Endothelial cell of hepatic sinusoid (primary cell): Measurements from ENCODE around the gene TAF5.
"Not testable (repeated sequence)": the region's sequence is repeated elsewhere in the genome, so short reads cannot be mapped to it uniquely, and the experiment has no call there.

Source experiments
- in situ Hi-C: cut with HindIII; loops from 2 replicates; pipeline ENCODE4 v1.10.0; 2017; ENCODE audit warnings: low sequenced_read_pairs

The TAF5 gene

DNA sequence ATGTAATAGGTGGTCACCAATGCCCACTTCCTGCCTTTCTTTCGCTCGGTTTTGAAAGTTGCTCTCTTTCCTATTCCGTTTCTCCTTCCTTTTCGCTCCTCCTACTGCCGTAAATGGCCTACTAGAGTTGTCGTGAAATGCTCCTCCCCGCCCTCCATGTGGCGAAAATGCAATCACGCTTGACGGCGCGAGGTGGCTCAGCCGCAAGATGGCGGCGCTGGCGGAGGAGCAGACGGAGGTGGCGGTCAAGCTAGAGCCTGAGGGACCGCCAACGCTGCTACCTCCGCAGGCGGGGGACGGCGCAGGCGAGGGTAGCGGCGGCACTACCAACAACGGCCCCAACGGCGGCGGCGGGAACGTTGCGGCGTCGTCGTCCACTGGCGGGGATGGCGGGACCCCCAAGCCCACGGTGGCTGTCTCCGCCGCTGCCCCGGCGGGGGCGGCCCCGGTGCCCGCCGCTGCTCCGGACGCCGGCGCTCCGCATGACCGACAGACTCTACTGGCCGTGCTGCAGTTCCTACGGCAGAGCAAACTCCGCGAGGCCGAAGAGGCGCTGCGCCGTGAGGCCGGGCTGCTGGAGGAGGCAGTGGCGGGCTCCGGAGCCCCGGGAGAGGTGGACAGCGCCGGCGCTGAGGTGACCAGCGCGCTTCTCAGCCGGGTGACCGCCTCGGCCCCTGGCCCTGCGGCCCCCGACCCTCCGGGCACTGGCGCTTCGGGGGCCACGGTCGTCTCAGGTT, at the start of gene TAF5:
TSS of gene TAF5 (plus strand) at position 195 of the 737 bp plus-strand sequence. CDS start at position 209, 14 bp downstream.
- in situ Hi-C loops = no loop called here

DNA sequence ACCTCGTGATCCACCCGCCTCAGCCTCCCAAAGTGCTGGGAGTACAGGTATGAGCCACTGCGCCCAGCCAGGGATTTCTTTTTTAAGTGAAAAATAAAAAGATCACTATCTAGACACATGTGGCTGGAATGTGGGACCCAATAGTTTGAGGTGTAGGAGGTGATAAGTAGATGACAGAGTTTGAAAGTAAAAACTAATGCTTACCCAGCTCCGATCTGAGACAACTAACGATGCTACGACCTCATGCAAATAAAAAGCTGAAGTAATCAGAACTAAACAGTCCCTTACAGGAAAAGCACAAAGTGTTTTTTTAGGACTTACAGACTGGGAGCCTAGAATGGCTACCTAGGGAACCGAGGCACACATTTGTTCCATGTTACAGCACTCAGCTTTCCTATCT, 39.9 kb upstream of the TAF5 start:
- in situ Hi-C loops = no loop called here

DNA sequence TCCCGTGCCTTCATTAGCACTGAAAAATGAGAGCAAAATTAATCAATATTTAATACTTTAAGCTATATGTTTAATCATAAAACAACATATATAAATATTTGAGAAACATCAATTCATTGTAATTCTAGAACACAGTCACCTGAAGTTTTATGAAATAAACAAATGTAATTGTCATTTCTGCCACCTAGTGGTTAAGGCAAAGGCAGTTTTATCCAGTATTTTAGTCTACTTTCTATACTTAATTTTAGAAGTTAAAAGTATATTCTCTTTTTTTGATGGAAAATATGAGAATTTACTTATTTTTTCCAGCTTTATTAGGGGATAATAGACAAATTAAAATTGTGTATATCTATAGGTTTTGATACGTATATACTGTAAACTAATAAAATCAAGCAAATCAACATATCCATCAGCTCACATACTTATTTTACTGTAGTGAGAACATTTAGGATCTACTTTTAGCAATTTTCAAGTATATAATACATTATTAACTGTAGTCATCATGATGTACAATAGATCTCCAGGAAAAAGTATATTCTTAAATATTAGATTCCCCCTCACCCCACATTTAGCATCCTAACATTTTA, 33.7 kb upstream of the TAF5 start:
- in situ Hi-C loops = no loop called here

DNA sequence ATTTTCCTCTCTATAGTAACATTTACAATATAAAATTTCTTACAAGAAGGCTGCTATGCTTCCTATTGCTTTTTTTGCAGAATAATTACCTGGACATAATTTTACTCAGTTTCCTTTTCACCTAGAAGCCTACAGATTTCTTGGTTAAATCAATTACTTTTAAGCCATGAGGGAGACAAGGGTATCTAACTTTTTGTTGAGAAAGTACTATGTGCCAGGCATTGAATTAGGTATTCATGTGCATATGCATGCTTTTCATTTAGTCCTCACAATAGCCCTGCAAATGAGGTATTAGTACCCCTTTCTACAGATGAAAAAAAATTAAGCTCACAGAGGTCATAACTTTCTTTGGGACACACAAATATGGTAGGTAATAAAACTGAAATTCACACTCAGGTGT, 33.2 kb upstream of the TAF5 start:
- in situ Hi-C loops = no loop called here

DNA sequence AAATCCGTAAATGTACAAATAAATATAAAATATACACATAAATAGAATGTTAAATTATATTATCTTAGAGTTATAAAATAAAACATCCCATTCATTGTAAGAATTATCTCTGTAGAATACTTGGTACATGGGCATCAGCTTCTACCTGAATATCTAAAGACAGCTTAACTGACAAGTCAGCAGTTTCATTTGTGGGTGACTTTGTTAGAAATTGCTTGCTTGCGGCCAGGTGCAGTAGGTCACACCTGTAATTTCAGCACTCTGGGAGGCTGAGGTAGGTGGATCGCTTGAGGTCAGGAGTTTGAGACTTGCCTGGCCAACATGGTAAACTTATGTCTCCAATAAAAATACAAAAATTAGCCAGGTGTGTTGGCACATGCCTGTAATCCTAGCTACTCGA, 31.4 kb upstream of the TAF5 start:
- in situ Hi-C loops = no loop called here

DNA sequence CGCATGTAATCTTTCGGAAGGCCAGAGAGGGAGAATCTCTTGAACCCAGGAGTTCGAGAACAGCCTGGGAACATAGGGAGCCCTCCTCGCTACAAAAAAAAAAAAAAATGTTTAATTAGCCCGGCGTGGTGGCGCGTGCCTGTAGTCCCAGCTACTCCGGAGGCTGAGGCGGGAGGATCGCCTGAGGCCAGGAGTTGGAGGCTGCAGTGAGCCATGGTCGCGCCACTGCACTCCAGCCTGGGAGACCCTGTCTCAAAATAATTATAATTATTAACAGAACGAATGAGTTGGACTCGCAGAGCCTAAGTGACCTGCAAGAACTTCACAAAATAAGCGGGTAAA, 17.6 kb upstream of the TAF5 start:
- in situ Hi-C loops = no loop called here

DNA sequence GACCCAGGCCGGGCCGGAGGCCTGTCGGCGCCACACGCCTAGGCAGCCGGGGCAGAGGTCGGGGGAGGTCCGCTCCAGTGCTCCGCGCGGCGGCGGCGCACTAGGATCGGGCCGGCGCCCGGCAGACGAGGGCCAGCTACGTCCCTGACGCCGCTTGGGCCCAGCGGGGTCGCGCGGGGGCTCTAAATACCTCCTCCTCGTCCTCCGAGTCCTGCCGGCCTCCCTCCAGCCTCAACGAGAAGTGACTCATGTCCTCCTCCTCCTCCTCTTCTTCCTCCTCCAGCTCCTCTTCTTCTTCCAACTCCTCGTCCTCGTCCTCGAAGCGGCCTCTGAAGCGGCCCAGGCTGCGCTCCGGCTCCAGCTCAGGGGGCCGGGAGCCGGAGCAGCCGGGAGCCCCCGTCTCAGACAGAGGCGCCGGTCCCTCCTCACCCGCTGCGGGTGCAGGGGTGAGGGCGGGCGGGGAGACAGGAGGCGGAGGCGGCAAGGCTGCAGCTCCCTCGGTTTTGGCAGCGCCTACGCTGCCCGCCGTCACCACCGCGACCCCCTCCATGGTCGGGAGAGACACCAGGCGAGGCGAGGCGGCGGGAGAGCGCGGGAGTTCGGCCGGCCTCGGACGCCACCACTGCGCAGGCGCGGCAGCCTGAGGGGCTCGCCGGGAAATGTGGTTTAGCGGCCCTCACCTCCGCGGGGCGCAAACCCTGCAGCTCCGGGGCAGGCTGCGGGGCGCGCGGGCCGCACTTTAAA, 17.1 kb upstream of the TAF5 start, which contains the start of gene PCGF6:
TSS of gene PCGF6 (minus strand) at position 624 of the 744 bp plus-strand sequence. CDS start at position 550, 74 bp downstream.
- in situ Hi-C loops = no loop called here

DNA sequence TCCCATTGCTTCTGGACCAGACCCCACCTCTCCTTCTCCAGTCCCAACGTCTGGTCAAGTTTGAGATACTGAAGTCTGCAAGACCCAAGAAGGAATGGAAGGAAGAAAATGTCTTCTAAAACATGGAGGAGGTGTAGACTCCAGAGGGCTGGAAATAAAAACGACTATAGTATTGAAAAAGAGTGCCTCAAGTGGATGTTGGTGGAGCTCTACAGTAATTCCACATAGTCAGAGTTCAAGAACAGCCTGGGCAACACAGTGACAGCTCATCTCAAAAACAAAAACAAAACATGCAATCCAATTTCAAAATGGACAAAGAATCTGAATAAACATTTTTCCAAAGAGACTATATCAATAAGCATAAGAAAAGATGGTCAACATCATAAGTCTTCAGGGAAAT, 14.5 kb upstream of the TAF5 start:
- in situ Hi-C loops = no loop called here

DNA sequence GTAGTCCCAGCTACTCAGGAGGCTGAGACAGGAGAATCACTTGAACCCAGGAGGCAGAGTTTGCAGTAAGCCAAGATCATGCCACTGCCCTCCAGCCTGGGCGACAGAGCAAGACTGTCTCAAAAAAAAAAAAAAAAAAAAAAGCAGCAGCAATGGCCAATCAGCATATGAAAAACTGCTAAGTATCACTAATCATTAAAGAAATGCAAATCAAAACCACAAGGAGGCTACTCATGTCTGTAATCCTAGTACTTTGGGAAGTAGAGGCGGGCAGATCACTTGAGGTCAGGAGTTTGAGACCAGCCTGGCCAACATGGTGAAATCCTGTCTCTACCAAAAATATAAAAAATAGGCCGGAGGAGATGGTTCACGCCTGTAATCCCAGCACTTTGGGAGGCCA, 13.2 kb upstream of the TAF5 start:
- in situ Hi-C loops = not testable (repeated sequence)

DNA sequence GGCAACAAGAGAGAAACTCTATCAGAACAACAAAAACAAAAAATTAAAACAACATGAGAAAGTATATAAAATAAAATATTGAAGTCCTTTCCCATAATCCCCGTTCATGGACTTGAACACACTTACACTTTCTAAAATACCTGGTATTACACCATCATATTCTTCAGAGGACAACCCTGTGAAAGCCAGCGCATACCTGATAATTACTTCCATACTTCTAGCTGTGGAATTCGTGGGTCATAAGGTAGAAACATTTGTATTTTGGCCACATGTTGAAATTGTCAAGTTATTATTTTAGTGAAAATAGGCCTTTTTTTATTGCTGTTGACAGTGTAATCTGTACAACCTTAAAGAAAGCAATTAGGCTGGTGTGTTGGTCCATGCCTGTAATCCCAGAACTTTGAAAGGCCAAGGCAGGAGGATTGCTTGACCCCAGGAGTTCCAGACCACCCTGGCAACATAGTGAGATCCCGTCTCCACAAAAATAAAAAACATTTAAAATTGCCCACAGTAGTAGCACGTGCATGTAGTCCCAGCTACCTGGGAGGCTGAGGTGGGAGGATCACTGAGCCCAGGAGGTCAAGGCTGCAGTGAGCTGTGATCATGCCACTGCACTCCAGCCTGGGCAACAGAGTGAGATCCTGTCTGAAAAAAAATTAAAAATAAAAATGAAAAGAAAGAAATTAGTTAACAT, 11.7 kb upstream of the TAF5 start:
- in situ Hi-C loops = no loop called here

DNA sequence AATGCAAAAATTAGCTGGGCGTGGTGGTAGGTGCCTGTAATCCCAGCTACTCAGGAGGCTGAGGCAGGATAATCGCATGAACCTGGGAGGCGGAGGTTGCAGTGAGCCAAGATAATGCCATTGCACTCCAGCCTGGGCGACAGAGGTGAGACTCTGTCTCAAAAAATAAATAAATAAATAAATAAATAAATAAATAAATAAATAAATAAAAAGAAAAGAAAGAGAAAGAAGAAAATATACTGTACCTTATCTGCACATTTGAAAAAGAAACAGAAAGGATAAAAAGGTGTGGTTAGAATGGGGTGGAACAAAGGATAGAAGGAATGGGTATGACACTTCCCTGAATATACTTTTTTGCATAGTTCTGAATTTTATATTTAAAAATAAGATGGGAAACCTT, 8.3 kb upstream of the TAF5 start:
- in situ Hi-C loops = not testable (repeated sequence)

DNA sequence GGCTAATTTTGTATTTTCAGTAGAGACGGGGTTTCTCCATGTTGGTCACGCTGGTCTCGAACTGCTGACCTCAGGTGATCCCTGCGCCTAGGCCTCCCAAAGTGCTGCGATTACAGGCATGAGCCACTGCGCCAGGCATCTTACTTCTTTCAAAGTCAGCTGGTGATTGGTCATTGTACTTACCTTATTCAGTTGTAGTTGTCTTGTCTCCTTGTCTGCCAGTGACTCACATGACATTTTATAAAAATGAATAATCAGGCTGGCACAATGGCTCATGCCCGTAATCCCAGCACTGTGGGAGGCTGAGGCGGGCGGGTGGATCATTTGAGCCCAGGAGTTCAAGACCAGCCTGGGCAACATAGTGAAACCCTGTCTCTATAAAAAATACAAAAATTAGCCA, 7.0 kb upstream of the TAF5 start:
- in situ Hi-C loops = not testable (repeated sequence)

DNA sequence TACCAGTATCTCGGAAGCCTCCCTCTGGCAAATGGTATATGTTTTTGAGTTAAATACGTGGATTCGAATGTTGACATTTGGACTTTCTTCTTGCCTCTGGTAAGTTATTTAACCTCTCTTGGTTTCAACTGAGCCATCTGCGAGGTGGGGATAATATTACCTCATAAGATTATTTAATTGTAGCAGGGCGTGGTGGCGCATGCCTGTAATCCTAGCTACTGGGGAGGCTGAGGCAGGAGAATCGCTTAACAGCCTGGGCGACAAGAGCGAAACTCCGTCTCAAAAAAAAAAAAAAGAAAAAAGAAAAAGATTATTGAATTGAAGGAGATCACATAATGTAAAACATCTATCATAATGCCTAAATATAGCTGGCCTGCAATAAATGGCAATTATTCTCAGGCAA, 396 bp upstream of the TAF5 start:
- in situ Hi-C loops = no loop called here

DNA sequence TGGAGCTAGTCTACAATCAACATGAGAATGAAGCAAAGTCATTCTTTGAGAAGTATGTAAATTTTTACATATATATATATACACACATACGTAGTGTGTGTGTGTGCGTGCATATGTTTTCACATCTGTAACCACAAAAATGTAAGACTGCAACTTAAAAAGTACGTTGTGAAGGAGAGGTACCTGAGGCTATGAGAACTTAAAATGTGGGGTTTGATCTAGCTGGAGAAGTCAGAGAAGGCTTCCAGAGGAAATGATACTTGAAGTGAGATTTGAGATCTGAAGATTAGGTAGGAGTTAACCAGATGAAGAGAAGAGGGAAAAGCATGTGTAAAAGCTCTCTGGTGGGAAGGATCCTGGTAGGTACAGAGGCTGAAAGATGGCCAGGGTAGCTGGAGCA, 5.8 kb downstream of the TAF5 start:
- in situ Hi-C loops = no loop called here

DNA sequence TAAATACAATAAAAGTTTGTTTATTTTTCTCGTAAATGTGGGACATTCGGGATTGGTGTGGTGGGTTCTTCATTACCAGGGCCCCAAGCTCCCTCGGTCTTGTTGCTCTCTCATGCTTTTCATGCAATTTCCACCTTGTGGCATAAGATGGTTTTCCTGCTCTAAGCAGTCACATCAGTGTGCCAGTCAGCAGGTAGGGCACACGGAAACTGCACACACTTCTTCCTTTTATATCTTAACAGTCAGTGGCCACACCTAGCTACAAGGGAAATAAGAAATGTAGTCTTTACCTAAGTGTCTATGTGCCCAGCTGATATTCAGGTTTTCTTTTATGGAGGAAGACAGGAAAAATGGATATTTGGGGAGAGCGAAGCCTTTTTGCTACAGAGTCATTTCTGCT, 6.5 kb downstream of the TAF5 start:
- in situ Hi-C loops = no loop called here

DNA sequence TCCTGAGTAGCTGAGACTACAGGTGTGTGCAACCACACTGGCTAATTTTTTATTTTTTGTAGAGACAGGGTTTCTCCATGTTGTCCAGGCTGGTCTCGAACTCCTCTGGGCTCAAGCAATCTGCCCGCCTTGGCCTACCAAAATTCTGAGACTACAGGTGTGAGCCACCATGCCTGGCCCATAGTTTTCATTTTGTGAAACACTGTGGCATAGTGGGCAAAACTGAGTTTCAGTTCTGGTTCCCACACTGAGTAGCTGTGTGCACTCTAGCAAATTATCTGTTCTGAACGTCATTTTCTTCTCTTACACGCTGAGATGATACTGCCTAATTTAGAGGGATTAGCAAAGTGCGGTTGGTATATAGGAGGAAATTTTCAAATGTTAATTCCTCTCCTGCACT, 15.0 kb downstream of the TAF5 start:
- in situ Hi-C loops = no loop called here

DNA sequence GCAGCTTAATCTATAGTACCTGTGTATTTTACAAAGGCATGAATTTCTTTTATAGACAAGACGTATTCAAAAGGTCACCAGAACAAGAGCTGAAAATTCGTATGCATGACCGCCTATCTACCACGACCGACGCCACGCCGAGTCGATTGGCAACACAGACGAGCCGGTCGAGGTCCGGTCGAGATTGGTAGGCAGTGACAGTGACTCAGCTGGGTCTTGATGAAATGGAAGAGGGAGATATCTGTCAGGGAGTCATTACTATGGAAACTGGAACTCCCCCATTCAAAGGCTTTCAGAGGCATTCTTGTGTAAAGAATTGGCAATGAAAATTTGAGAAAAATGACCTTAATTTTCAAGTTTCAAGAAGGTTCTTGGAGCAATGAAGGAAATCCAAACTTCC, 26.4 kb downstream of the TAF5 start:
- in situ Hi-C loops = no loop called here

DNA sequence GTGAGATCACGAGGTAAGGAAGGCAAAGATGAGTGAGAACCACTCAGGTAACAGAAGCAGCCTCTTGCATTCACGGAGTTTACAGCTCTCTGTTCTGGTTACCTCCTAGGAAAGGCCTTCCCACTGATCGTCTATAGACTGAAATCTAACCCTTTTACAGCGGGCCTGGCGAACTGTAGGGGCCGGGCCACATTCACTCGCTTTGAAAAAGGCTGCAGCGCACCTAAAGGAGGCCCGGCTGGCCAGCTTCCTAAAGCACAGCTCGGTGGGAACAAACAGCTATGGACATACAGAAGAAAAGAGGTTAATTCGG, 27.9 kb downstream of the TAF5 start:
- in situ Hi-C loops = no loop called here

DNA sequence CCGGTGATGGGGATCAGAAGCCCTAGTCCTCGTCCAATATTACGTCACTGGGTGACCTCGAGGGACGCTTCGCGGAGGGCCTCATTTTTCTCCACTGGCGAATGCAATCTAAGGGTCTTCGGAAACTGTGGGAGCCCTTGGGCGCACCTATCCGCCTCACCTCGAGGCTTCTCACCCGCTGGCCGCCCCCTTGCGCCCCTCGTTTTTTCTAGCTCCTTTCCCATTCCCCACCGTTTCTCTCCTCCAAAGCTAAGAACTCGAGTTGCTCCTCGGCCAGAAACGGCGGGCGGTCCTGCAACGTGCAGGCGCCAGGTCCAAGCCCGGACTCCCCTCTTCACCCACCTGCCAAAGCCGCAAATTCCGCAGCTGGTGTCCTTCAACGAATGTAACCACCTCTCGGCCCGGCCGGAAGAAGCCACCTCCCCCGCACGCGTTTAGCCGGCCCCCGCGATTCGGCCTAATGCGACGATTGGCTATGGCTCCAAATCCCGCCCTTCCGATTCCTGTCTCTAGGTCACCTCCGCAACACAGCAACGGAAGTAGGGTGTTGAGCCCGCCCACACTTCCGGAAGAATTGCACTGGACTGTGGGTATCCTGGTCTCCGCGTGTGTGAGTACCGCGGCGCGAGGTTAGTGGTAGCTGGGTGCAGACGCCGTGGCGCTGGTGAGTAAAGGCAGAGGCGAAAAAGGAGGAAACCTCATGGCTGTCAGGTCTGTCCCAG, 28.5 kb downstream of the TAF5 start, which contains the start of the genes ATP5MK and PDCD11:
TSS of gene ATP5MK (minus strand) at position 409 of the 722 bp plus-strand sequence. CDS start 4,018 bp downstream, outside the sequence.
TSS of gene PDCD11 (plus strand) at position 560 of the 722 bp plus-strand sequence. CDS start 1,801 bp downstream, outside the sequence.
- in situ Hi-C loops = no loop called here

DNA sequence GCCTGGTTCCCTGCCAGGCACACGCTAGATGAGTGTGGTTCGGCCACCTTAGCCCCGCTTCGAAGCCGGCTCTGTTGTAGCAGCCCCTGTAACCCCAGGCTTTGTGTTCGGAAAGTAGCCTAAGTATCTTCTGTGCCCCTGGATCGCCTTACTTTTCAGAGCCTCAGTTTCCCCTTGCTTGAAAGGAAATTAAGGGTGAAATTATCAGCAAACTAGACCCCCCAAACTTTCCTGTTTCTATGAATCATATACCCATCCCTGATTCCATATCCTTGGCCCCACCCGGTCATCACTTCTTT, 29.0 kb downstream of the TAF5 start:
- in situ Hi-C loops = no loop called here
